ENCODE results near the gene TMEM81. TPM values are rescaled to one million over a fixed set of nuclear protein-coding genes. Genes with fewer than 3 reads are reported as not detected.

The TMEM81 gene
- total and polyA plus RNA-seq, 8 donors: 3.3 to 4.4 (median 4.0) TPM

DNA sequence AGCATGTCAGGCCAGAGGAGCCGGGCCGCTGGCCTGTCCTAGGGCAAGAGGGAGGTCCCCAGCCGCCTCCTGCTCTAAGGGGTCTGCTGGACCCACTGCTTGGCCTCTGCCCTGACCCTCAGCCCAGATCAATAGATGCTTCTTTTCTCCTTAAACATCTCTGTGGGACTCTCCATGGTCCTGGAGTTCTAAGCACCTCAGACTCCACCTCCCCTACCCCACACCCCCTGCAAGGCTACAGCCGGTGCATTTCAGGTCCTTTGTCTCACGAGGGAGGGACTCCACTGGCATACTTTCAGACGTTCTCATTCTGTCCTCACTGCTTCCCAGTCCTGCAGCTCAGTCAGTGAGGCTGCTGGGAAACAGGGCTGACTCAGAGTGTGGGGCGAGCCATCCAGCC lies 30.2 kb downstream of the TMEM81 start:
- peaks cover 0 to 18% of the 10 kb centered on the region in 2 donors for H3K27me3 ChIP-seq
- no peak overlapping the region for H3K27ac ChIP-seq
- H3K9me3 ChIP-seq: no peaks in the 10 kb centered on the region
- ATAC-seq (no peak), DNase-seq (no peak)
- no peak overlapping the region for H3K4me3 ChIP-seq
- intact Hi-C loops (cut with DNase I): no loop called here
- no peak for TF ChIP-seq CTCF (IDR thresholded peaks at IDR 0.05)
- H3K36me3 ChIP-seq: no peaks in the 10 kb centered on the region
- H3K4me1 ChIP-seq: no peaks in the 10 kb centered on the region

GRCh38 chr1:205053296-205053695 lies 31.0 kb downstream of the TMEM81 start:
- intact Hi-C loops (cut with DNase I): no loop called here

GRCh38 chr1:205052690-205053089 lies 31.6 kb downstream of the TMEM81 start:
- H3K36me3 ChIP-seq: no peaks in the 10 kb centered on the region
- no peaks in the 10 kb centered on the region for H3K4me1 ChIP-seq
- intact Hi-C loops (cut with DNase I): no loop called here
- H3K27me3 ChIP-seq: peaks cover 0 to 27% of the 10 kb centered on the region in 2 donors
- no peaks in the 10 kb centered on the region for H3K9me3 ChIP-seq
- no peak for ATAC-seq
- DNase-seq: peak in 1 of 4 donors; percentile 43
- no peak for TF ChIP-seq CTCF (IDR thresholded peaks at IDR 0.05)
- no peak overlapping the region for H3K27ac ChIP-seq
- no peak overlapping the region for H3K4me3 ChIP-seq

More at GRCh38 chr1:205053296-205053695, 31.0 kb downstream of the TMEM81 start:
- no peak for ATAC-seq
- no peak overlapping the region for H3K27ac ChIP-seq
- no peaks in the 10 kb centered on the region for H3K36me3 ChIP-seq
- no peak overlapping the region for H3K4me3 ChIP-seq
- H3K27me3 ChIP-seq: peaks cover 0 to 20% of the 10 kb centered on the region in 2 donors
- no peak for DNase-seq
- no peaks in the 10 kb centered on the region for H3K4me1 ChIP-seq
- H3K9me3 ChIP-seq: no peaks in the 10 kb centered on the region
- no peak for TF ChIP-seq CTCF (IDR thresholded peaks at IDR 0.05)

DNA sequence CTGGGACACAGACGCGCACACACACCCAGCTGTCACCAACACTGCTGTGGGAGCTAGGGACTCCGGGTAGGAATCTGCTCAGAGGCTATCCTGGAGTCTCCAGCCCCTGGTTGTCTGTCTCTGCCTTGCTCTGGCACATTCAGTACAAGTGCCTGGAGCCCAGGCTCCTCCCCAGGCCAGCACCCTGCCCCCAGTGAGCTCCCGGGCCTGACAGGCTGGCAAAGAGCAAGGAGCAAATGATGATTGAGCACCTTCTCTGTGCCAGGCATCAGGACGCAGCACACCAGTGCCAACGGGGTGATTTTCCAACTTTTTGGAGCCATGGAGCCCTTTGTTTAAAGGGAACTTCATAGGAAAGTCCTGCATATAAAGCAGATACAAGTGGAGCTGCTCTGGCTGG lies 34.8 kb downstream of the TMEM81 start:
- Histone ChIP-seq H3K4me3 (no peak overlapping the region), H3K4me1 (no peaks in the 10 kb centered on the region), H3K27ac (no peak overlapping the region), H3K9me3 (no peaks in the 10 kb centered on the region), H3K36me3 (no peaks in the 10 kb centered on the region), H3K27me3 (peaks cover 11 to 58% of the 10 kb centered on the region in 2 donors)
- ATAC-seq (no peak), DNase-seq (no peak)
- intact Hi-C loops (cut with DNase I): no loop called here
- TF ChIP-seq CTCF (IDR thresholded peaks at IDR 0.05): no peak

- Histone ChIP-seq H3K27me3 (peaks cover 22 to 61% of the 10 kb centered on the region in 2 donors), H3K27ac (no peak overlapping the region), H3K4me3 (no peak overlapping the region), H3K36me3 (no peaks in the 10 kb centered on the region), H3K4me1 (no peaks in the 10 kb centered on the region), H3K9me3 (no peaks in the 10 kb centered on the region)
- no peak for ATAC-seq
- TF ChIP-seq CTCF (IDR thresholded peaks at IDR 0.05): no peak
- DNase-seq: no peak
- intact Hi-C loops (cut with DNase I): no loop called here
Measured at GRCh38 chr1:205048382-205048781, 35.9 kb downstream of the TMEM81 start.
